Midbrain (tissue), 1 donor: ENCODE results near the gene BMF.

Experiments used
- DNase-seq: peaks from one replicate; lab custom pipeline; 2025; lab: John Stamatoyannopoulos, UW

The BMF gene

DNA sequence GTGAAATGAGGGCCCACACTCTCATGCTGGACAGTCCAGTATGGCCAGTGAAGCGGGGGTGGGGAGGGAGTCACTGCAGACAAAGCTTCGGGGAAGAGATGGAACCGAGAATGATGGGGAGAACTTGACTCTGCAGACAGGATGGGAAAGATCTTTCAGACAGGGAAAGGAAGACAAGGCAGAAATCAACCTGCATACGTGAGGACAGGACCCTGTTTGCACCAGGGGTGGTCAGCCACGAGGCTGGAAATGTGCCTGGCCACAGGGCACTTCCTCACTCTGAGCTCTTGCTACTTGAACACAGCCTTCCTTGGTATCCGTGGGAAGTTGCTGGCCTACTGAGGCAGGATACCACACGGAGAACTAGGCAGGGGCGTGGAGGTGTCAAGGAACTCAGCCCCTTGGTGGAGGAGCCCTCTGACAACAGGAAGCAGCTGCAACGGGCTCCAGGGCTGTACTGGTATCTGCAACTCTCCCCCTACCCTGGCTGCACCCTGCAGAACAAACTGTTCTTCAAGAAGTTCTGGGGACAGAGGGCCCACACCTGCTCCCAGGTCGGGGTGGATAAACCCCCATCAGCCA is 60.4 kb downstream of the BMF start:
- no peak for DNase-seq

DNA sequence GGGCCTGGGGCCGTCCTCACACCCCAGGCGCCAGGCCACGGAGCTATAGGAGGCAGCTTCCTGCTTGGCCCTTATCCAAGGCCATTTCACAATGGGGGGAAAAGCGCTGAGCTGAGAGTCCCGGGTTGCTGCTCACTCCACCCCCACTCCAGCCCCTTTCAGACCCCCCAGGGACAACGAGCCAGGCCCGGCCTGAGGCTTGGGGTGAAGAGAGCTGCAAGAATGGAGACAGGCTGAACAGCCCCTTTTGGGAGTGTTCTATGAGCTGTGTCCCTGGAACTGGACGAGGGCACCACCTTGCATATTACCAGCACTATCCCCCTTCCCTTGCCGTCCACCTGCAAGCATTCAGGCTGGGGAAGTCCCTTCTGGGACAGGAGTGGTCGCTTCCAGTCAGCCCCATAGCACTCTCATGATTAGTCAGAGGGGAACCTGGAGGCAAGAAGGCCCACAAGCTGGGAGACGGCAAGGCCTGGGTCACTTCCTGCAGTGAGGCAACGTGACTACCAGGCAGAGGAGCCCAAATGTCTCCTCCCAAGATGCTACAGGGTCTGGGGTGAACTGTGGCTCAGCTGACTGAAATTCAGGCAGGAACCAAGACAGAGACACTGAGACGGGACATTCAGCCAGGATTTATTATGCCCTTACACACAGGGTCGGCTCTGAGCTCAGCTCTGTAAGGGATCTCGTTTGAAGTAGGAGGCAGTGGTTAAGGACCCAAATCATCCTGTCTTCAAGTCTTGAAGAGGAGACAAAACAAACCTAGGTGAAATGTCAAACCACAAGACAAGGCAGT is 61.1 kb downstream of the BMF start:
- DNase-seq: no peak

GRCh38 chr15:40046721-40047414 is 61.8 kb downstream of the BMF start:
- DNase-seq: no peak

GRCh38 chr15:40045572-40046217 is 63.0 kb downstream of the BMF start:
- DNase-seq: no peak

DNA sequence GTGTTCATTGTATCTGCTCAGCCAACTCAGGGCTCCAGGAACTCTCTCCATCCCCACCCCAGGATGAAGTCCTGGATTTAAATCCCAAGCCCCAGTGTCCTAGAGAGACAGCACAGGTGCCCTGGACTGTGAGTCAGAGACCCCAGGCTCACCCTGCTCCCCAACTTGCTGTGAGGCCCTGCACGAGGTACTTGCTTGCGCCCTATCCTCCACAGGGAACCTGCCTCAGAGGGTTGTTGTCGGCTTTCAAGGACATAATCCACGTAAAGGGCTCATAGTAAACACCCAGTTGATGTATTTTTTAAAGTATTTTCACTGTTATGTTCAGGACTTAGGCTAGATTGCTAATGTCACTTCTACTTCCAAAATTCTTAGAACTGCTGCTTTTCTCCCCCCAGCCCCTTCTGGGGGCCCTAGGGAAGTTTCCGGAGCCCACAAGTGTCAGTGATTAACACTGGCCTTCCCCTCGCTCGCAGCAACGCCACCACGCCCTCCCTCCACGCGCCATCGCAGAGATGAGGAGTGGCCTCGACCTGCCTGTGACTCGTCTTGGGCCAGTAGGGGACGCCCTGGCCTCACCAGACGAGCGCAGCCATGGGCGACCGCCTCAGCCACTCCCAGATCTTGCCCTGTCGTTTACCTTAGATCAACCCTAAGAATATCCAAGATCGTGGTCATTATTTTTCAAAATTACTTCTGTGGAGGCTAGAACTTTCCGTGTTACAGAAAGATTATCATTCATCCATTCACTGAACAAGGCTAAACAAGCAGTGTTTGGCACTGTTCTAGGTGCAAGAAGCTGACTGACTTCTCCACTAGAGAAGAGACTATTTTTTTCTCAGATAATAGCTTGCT is 63.7 kb downstream of the BMF start:
- DNase-seq: peak; percentile 79

- no peak for DNase-seq
Measured at GRCh38 chr15:40043927-40044716, 64.6 kb downstream of the BMF start.

DNA sequence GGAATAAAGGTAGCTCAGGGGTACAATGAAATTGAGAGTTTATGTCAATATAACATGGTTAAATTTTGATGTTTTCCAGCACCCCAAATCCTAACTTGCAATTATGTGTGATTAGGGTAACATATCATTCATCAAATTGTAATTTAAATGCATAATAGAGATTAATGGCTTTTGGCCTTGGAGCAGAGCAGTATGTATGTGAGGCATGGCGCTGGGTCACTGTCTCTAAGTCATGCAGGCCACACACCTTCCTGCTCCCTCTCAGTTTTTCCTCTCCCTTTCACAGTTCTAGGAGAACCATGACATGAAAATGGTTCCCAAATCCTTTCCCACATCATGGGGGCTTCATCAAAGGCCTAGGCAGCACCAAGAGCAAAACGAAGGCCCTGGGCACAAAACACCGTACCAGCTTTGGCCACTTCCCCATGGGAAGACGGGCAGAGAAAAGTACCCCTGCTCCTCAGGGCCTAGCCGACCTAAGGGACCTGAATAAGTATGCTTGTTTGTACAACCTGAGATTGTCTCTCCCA is 65.8 kb downstream of the BMF start:
- no peak for DNase-seq

DNA sequence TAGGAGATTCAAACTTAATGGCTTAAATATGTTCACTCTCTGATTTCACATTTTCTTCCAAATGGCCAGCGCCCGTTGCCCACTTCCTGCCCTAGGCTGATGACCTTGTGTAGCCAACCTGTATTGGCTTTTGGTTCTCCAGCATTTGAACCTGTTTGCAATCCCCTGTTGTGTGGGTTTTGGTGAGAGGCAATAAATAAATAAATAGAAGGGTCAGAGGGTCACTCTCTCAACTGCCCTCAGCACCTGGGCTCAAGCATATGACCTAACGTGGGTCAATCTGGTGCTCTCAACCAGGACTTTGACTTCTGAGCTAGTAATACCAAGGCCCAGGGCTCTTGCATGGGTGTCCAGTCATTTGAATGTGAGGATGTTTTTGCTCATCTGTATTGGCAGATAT is 67.9 kb downstream of the BMF start:
- DNase-seq: no peak

GRCh38 chr15:40040293-40040635 is 68.4 kb downstream of the BMF start:
- no peak for DNase-seq

DNA sequence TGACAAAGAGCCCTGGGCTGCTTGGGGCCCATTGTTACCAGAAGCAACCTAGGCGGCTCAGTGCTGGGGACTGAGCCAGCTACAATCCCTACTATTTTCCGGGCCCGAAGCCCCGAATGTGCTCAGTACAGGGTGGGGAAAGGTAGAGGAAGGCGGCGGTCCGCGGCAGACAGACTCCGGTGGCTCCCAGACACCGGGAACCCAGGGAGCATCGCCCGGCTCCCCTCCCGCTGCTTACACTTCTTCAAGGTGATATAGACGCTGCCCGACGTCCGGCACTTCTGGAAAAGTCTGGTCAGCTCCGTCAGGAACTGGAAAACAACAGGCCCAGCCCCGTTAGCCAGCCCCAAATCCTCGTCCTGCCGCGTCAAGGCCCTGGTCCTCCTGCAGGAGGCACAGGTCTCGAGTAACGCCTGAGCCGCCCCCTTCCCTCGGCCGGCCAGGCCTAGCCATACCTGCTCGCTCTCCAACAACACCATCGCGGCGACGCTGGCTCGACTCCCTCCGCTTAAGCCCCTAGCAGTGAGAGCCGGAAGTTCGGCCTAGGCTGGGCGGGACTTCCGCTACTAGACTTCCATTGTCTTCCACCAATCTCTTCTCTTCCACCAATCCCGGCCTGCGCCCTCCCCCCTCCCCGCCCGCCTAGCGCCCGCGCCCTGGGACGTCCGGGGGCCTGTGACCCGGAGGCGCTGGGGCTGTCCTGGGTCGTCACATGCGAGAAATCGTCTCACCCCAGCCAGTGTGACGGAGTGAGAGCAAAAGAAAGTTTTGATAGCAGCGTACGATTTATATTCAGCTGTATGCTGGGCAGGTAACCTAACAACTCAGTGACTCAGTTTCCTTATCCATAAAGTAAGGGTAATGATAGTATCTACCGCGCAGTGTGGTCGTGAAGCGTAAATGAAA is 69.8 kb downstream of the BMF start, which contains the start of gene SRP14:
SRP14 (minus strand) TSS at position 544 of the 906 bp plus-strand sequence; CDS start at position 479, 65 bp downstream.
- DNase-seq: peak; percentile 97

DNA sequence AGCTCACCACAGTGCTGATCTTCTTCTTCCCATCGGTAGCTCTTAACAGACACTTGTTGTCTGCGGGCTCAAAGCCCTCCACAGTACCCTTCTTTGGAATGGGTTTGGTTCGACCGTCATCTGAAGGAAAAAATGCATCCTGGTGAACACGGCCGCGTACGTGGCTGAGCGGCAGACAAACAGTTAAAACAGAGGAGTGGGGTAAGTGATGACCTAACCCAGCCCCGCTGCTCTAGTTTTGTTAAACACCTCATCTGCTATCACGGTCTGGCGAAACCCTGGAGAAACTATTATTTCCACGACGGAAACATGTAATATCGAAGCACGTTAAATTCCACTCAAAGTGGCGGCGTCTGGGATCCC is 70.4 kb downstream of the BMF start:
- DNase-seq: no peak
